Neural cell (in vitro differentiated cells): ENCODE measurements around the gene MFSD2A. TPM values are rescaled to one million over a fixed set of nuclear protein-coding genes. Genes with fewer than 3 reads are reported as not detected.

Experiments
- H2AFZ ChIP-seq: fragments of 200-600, 300-800 bp; sonication (generic), shearing (Covaris generic); 2 replicates; pipeline ENCODE4 v1.6.0; 2014; ENCODE audit warnings: low read depth, mild to moderate bottlenecking, antibody characterized with exemption, low read length, moderate library complexity
- H3F3A ChIP-seq: fragments of 200-600 bp; shearing (Covaris generic); 2 replicates; pipeline ENCODE4 v1.6.1; 2016; ENCODE audit warnings: mild to moderate bottlenecking, moderate library complexity, mixed read lengths, antibody characterized with exemption, low read length; ENCODE audit not compliant: insufficient read depth, poor library complexity, severe bottlenecking
- H3K27ac ChIP-seq: fragments of 200-600, 300-800 bp; sonication (generic), shearing (Covaris generic); 2 replicates; pipeline ENCODE4 v1.5.1; 2014; ENCODE audit warnings: mild to moderate bottlenecking, low read length, moderate library complexity
- H3K27me3 ChIP-seq: fragments of 300-800, 200-600 bp; sonication (generic), shearing (Covaris generic); 2 replicates; pipeline ENCODE4 v1.6.0; 2014; ENCODE audit warnings: mild to moderate bottlenecking, low read depth, low read length, moderate library complexity; ENCODE audit not compliant: insufficient read depth
- H3K36me3 ChIP-seq: fragments of 300-800, 200-600 bp; sonication (generic), shearing (Covaris generic); 2 replicates; pipeline ENCODE4 v1.5.1; 2014; ENCODE audit warnings: mild to moderate bottlenecking, antibody characterized with exemption, low read length, moderate library complexity; ENCODE audit not compliant: insufficient read depth
- H3K4me2 ChIP-seq: fragments of 300-800, 200-600 bp; sonication (generic), shearing (Covaris generic); 2 replicates; pipeline ENCODE4 v1.6.0; 2014; ENCODE audit warnings: mild to moderate bottlenecking, low read length
- H3K4me3 ChIP-seq: fragments of 300-800, 200-600 bp; sonication (generic), shearing (Covaris generic); 2 replicates; pipeline ENCODE4 v1.5.1; 2014; ENCODE audit warnings: mild to moderate bottlenecking, low read length, moderate library complexity
- H3K79me2 ChIP-seq: fragments of 200-600 bp; shearing (Covaris generic); replicated peaks from 2 replicates; pipeline ENCODE4 v1.6.0; 2014; ENCODE audit warnings: mild to moderate bottlenecking, low read length, moderate library complexity; ENCODE audit not compliant: insufficient read depth
- H3K9ac ChIP-seq: fragments of 300-800, 200-600 bp; sonication (generic), shearing (Covaris generic); 2 replicates; pipeline ENCODE4 v1.6.1; 2016; ENCODE audit warnings: mild to moderate bottlenecking, low read length, mixed read lengths
- H3K9me2 ChIP-seq: fragments of 200-600 bp; shearing (Covaris generic); 2 replicates; pipeline ENCODE4 v1.6.1; 2016; ENCODE audit warnings: mild to moderate bottlenecking, low read length, mixed read lengths; ENCODE audit not compliant: insufficient read depth
- H3K9me3 ChIP-seq: fragments of 200-600, 300-800 bp; sonication (generic), shearing (Covaris generic); 2 replicates; pipeline ENCODE4 v1.6.1; 2016; ENCODE audit warnings: mild to moderate bottlenecking, mixed run types, low read length, moderate library complexity, mixed read lengths
- H4K20me1 ChIP-seq: fragments of 200-600 bp; shearing (Covaris generic); 2 replicates; pipeline ENCODE4 v1.6.1; 2016; ENCODE audit warnings: mild to moderate bottlenecking, mixed run types; ENCODE audit not compliant: insufficient read depth
- EP300 ChIP-seq: fragments of 450-650 bp; conservative IDR thresholded peaks from 2 replicates; pipeline ENCODE4 v1.6.1; 2014; ENCODE audit warnings: antibody characterized with exemption, mild to moderate bottlenecking, moderate library complexity; ENCODE audit not compliant: poor library complexity, severe bottlenecking
- EZH2 ChIP-seq: fragments of 200-600, 300-800 bp; shearing (Covaris generic), sonication (generic); IDR thresholded peaks from 2 replicates; pipeline ENCODE4 v1.6.1; 2014; ENCODE audit warnings: antibody characterized with exemption, low read length, borderline replicate concordance, mild to moderate bottlenecking; ENCODE audit not compliant: insufficient read depth, poor library complexity, severe bottlenecking
- MXI1 ChIP-seq: fragments of 450-650 bp; conservative IDR thresholded peaks from 2 replicates; pipeline ENCODE4 v1.6.1; 2014; ENCODE audit warnings: antibody characterized with exemption, mild to moderate bottlenecking; ENCODE audit not compliant: poor library complexity, severe bottlenecking
- POLR2AphosphoS5 ChIP-seq: IDR thresholded peaks from 2 replicates; pipeline ENCODE4 v1.6.1; 2012
- RAD21 ChIP-seq: fragments of 450-650 bp; conservative IDR thresholded peaks from 2 replicates; pipeline ENCODE4 v1.6.1; 2014; ENCODE audit warnings: antibody characterized with exemption, mild to moderate bottlenecking, moderate library complexity
- REST ChIP-seq: IDR thresholded peaks from 2 replicates; pipeline ENCODE4 v1.6.1; 2012; ENCODE audit warnings: borderline replicate concordance
- SMC3 ChIP-seq: fragments of 450-650 bp; conservative IDR thresholded peaks from 2 replicates; pipeline ENCODE4 v1.6.1; 2014; ENCODE audit warnings: antibody characterized with exemption, mild to moderate bottlenecking, moderate library complexity; ENCODE audit not compliant: poor library complexity
- TAF1 ChIP-seq: IDR thresholded peaks from 2 replicates; pipeline ENCODE4 v1.6.1; 2012; ENCODE audit warnings: low read depth
- polyA plus RNA-seq: library from polyadenylated mRNA; depleted of rRNA; stranded (reverse); fragments of >200 nt; gene quantifications from 2 replicates; pipeline ENCODE4 v1.2.3, GENCODE V29; 2014
- TF ChIP-seq, protein P1 (sequence below): fragments of 450-650 bp; IDR thresholded peaks from 2 replicates; pipeline ENCODE4 v1.5.1; 2014; ENCODE audit warnings: antibody characterized with exemption, mild to moderate bottlenecking, moderate library complexity; ENCODE audit not compliant: poor library complexity, severe bottlenecking

The MFSD2A gene
- polyA plus RNA-seq, 1 donor from 2014 or later: 7.0 TPM

GRCh38 chr1:39988618-39989343 lies 33.8 kb downstream of the MFSD2A start:
- no peaks in the 10 kb centered on the region for H3K36me3 ChIP-seq
- H3K27me3 ChIP-seq: no peaks in the 10 kb centered on the region
- H3K79me2 ChIP-seq: no peaks in the 10 kb centered on the region
- H3K4me3 ChIP-seq: no peak overlapping the region
- no peaks in the 10 kb centered on the region for H4K20me1 ChIP-seq
- TF ChIP-seq REST: no peak
- TF ChIP-seq EZH2: no peak
- no peak for TF ChIP-seq TAF1
- TF ChIP-seq, protein P1, sequence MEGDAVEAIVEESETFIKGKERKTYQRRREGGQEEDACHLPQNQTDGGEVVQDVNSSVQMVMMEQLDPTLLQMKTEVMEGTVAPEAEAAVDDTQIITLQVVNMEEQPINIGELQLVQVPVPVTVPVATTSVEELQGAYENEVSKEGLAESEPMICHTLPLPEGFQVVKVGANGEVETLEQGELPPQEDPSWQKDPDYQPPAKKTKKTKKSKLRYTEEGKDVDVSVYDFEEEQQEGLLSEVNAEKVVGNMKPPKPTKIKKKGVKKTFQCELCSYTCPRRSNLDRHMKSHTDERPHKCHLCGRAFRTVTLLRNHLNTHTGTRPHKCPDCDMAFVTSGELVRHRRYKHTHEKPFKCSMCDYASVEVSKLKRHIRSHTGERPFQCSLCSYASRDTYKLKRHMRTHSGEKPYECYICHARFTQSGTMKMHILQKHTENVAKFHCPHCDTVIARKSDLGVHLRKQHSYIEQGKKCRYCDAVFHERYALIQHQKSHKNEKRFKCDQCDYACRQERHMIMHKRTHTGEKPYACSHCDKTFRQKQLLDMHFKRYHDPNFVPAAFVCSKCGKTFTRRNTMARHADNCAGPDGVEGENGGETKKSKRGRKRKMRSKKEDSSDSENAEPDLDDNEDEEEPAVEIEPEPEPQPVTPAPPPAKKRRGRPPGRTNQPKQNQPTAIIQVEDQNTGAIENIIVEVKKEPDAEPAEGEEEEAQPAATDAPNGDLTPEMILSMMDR: no peak
- TF ChIP-seq EP300: no peak
- no peak for TF ChIP-seq MXI1
- TF ChIP-seq SMC3: no peak
- no peak for TF ChIP-seq RAD21
- no peak for TF ChIP-seq POLR2AphosphoS5
- H3K9ac ChIP-seq: no peak overlapping the region
- H3K9me3 ChIP-seq: no peaks in the 10 kb centered on the region
- H3K9me2 ChIP-seq: no peaks in the 10 kb centered on the region
- H2AFZ ChIP-seq: no peak overlapping the region
- no peak overlapping the region for H3K27ac ChIP-seq
- H3K4me2 ChIP-seq: no peak overlapping the region
- no peaks in the 10 kb centered on the region for H3F3A ChIP-seq

- Histone ChIP-seq H3K79me2 (no peaks in the 10 kb centered on the region), H3K4me2 (no peak overlapping the region), H3K4me3 (no peak overlapping the region), H3K27me3 (no peaks in the 10 kb centered on the region), H3K9me3 (no peaks in the 10 kb centered on the region), H3K9ac (no peak overlapping the region), H3K27ac (no peak overlapping the region), H3K36me3 (no peaks in the 10 kb centered on the region), H3K9me2 (no peaks in the 10 kb centered on the region), H2AFZ (no peak overlapping the region), H3F3A (no peaks in the 10 kb centered on the region), H4K20me1 (no peaks in the 10 kb centered on the region)
- TF ChIP-seq EP300 (no peak), MXI1 (no peak), REST (no peak), EZH2 (no peak), POLR2AphosphoS5 (no peak), TAF1 (no peak), RAD21 (no peak), SMC3 (no peak)
- TF ChIP-seq, protein P1: no peak
Measured at GRCh38 chr1:39990428-39990827, 35.5 kb downstream of the MFSD2A start.
